Measurements from ENCODE around the gene DIP2C.

Gene DIP2C

GRCh38 chr10:241966-242643 is 447.4 kb downstream of the DIP2C start:
- no peak for TF ChIP-seq CTCF (IDR thresholded peaks at IDR 0.05; ENCODE audit: low read length, missing control alignments)
- no peak overlapping the region for H3K4me3 ChIP-seq (replicated peaks; ENCODE audit: low read depth, low read length)
- DNase-seq (ENCODE audit: low read depth): no peak

GRCh38 chr10:241451-241850 is 448.0 kb downstream of the DIP2C start:
- DNase-seq (ENCODE audit: low read depth): no peak
- H3K4me3 ChIP-seq (replicated peaks; ENCODE audit: low read depth, low read length): no peak overlapping the region
- TF ChIP-seq CTCF (IDR thresholded peaks at IDR 0.05; ENCODE audit: low read length, missing control alignments): no peak

- no peak for TF ChIP-seq CTCF (IDR thresholded peaks at IDR 0.05; ENCODE audit: low read length, missing control alignments)
- H3K4me3 ChIP-seq (replicated peaks; ENCODE audit: low read depth, low read length): no peak overlapping the region
- DNase-seq (ENCODE audit: low read depth): peak; percentile 9
These were observed 450.4 kb downstream of the DIP2C start for GRCh38 chr10:239109-239508.

- no peak overlapping the region for H3K4me3 ChIP-seq (replicated peaks; ENCODE audit: low read depth, low read length)
- TF ChIP-seq CTCF (IDR thresholded peaks at IDR 0.05; ENCODE audit: low read length, missing control alignments): no peak
- DNase-seq (ENCODE audit: low read depth): peak; percentile 8
These were observed 453.6 kb downstream of the DIP2C start for GRCh38 chr10:235915-236314.

- no peak for TF ChIP-seq CTCF (IDR thresholded peaks at IDR 0.05; ENCODE audit: low read length, missing control alignments)
- DNase-seq (ENCODE audit: low read depth): no peak
- H3K4me3 ChIP-seq (replicated peaks; ENCODE audit: low read depth, low read length): no peak overlapping the region
These were observed 454.6 kb downstream of the DIP2C start for GRCh38 chr10:234708-235406.

GRCh38 chr10:232878-233277 is 456.6 kb downstream of the DIP2C start:
- TF ChIP-seq CTCF (IDR thresholded peaks at IDR 0.05; ENCODE audit: low read length, missing control alignments): no peak
- no peak overlapping the region for H3K4me3 ChIP-seq (replicated peaks; ENCODE audit: low read depth, low read length)
- no peak for DNase-seq (ENCODE audit: low read depth)

GRCh38 chr10:232061-232460 is 457.4 kb downstream of the DIP2C start:
- H3K4me3 ChIP-seq (replicated peaks; ENCODE audit: low read depth, low read length): no peak overlapping the region
- no peak for TF ChIP-seq CTCF (IDR thresholded peaks at IDR 0.05; ENCODE audit: low read length, missing control alignments)

More at GRCh38 chr10:232061-232460, 457.4 kb downstream of the DIP2C start:
- no peak for DNase-seq (ENCODE audit: low read depth)

All from fibroblast of pulmonary artery (primary cell).